H1 (cell line): ENCODE data around the gene EXOG. TPM values are rescaled to one million over a fixed set of nuclear protein-coding genes. Genes with fewer than 3 reads are reported as not detected.

ENCODE experiments used
- CTCF ChIA-PET: fragments of 300-600 bp; sonication (Branson Sonifier 250); formaldehyde crosslinking; loops from one replicate; lab custom pipeline; 2021; ENCODE audit not compliant: partially characterized antibody; lab: Charles Lee
- POLR2A ChIA-PET: fragments of 300-600 bp; sonication (Branson Sonifier 250); formaldehyde crosslinking; loops from one replicate; lab custom pipeline; 2021; ENCODE audit warnings: inconsistent platforms; ENCODE audit not compliant: partially characterized antibody; lab: Charles Lee
- DNase-seq, 2 experiments: peaks; one replicate each; pipeline versions ENCODE4 v3.0.0 to v3.0.0-alpha.2; 2010 to 2022; ENCODE audit warnings: low spot score in 2 of 2, low read depth in 1 of 2, mixed read lengths in 1 of 2
- FAIRE-seq: peaks from 2 replicates; lab custom pipeline; 2011; peaks lifted over from hg19 to GRCh38; lab: Jason Lieb, UNC
- H2AFZ ChIP-seq: 2 replicates; pipeline ENCODE4 v1.8.1; 2012; ENCODE audit warnings: low read length, inconsistent platforms
- H2AK5ac ChIP-seq: 2 replicates; pipeline ENCODE4 v1.6.1; 2013; ENCODE audit warnings: low read depth, low read length
- H2BK120ac ChIP-seq: replicated peaks from 2 replicates; pipeline ENCODE3; 2013; ENCODE audit warnings: low read depth, low read length, inconsistent platforms
- H2BK12ac ChIP-seq: 2 replicates; pipeline ENCODE4 v1.6.1; 2013; ENCODE audit warnings: low read depth, low read length
- H2BK15ac ChIP-seq: 2 replicates; pipeline ENCODE4 v1.6.1; 2013; ENCODE audit warnings: low read length
- H2BK20ac ChIP-seq: 2 replicates; pipeline ENCODE4 v1.6.1; 2013; ENCODE audit warnings: low read length
- H2BK5ac ChIP-seq: 2 replicates; pipeline ENCODE4 v1.6.1; 2013; ENCODE audit warnings: low read depth, low read length
- H3K14ac ChIP-seq: 2 replicates; pipeline ENCODE4 v1.6.1; 2013; ENCODE audit warnings: inconsistent platforms; ENCODE audit not compliant: insufficient read length
- H3K18ac ChIP-seq: 2 replicates; pipeline ENCODE4 v1.6.1; 2013; ENCODE audit warnings: low read length; ENCODE audit errors: extremely low read depth
- H3K23ac ChIP-seq: 2 replicates; pipeline ENCODE4 v1.6.1; 2013; ENCODE audit warnings: inconsistent platforms; ENCODE audit not compliant: insufficient read length
- H3K23me2 ChIP-seq: 2 replicates; pipeline ENCODE4 v1.6.1; 2013; ENCODE audit warnings: low read depth, low read length
- H3K27ac ChIP-seq: 2 replicates; pipeline ENCODE4 v1.6.1; 2011; ENCODE audit warnings: low read depth, low read length, inconsistent platforms
- H3K27me3 ChIP-seq, 4 experiments: replicated peaks in 1 of 4; 1 replicate in 1 of 4; 2 replicates in 3 of 4; pipeline versions ENCODE4 v1.6.1 to v1.8.1; 2011 to 2013; ENCODE audit warnings: low read length in 3 of 4, mild to moderate bottlenecking in 3 of 4, inconsistent platforms in 2 of 4, mixed read lengths in 2 of 4, moderate library complexity in 1 of 4; ENCODE audit not compliant: control insufficient read depth in 3 of 4, insufficient read depth in 3 of 4; ENCODE audit errors: extremely low read depth in 1 of 4
- H3K36me3 ChIP-seq, 4 experiments: 2 replicates each; pipeline versions ENCODE4 v1.6.1 to v1.8.1; 2011 to 2013; ENCODE audit warnings: mild to moderate bottlenecking in 4 of 4, low read length in 3 of 4, moderate library complexity in 2 of 4, control low read depth in 1 of 4, inconsistent platforms in 1 of 4; ENCODE audit not compliant: insufficient read depth in 4 of 4, control insufficient read depth in 2 of 4
- H3K4ac ChIP-seq: replicated peaks from 2 replicates; pipeline ENCODE3; 2013; ENCODE audit warnings: low read length, low read depth, mixed read lengths, inconsistent platforms; ENCODE audit not compliant: insufficient read length
- H3K4me1 ChIP-seq, 4 experiments: replicated peaks in 1 of 4; 1 replicate in 1 of 4; 2 replicates in 3 of 4; pipeline versions ENCODE4 v1.6.1 to v1.8.1; 2011 to 2013; ENCODE audit warnings: low read length in 3 of 4, inconsistent platforms in 2 of 4, mixed read lengths in 1 of 4; ENCODE audit not compliant: insufficient read depth in 4 of 4, control insufficient read depth in 3 of 4
- H3K4me2 ChIP-seq, 2 experiments: 2 replicates each; pipeline versions ENCODE4 v1.6.1 to v1.8.1; 2011 to 2013; ENCODE audit warnings: low read depth in 2 of 2, low read length in 2 of 2, control low read depth in 1 of 2, inconsistent platforms in 1 of 2, mild to moderate bottlenecking in 1 of 2; ENCODE audit not compliant: insufficient read depth in 1 of 2
- H3K4me3 ChIP-seq, 4 experiments: fragments of 200-600, 300-600 bp in 1 of 4; sonication (generic), shearing (Covaris generic), sonication (Bioruptor Twin) in 1 of 4; 2 replicates each; pipeline versions ENCODE4 v1.5.1 to v1.8.1; 2011 to 2016; ENCODE audit warnings: low read length in 4 of 4, low read depth in 3 of 4, control low read depth in 2 of 4, inconsistent platforms in 2 of 4, mild to moderate bottlenecking in 2 of 4, mixed read lengths in 1 of 4, moderate library complexity in 1 of 4; ENCODE audit not compliant: insufficient read depth in 2 of 4; ENCODE audit errors: extremely low read depth in 1 of 4
- H3K56ac ChIP-seq: replicated peaks from 2 replicates; pipeline ENCODE3; 2013; ENCODE audit warnings: low read depth, mild to moderate bottlenecking, mixed read lengths, low read length, inconsistent platforms; ENCODE audit not compliant: insufficient read length
- H3K79me1 ChIP-seq: 2 replicates; pipeline ENCODE4 v1.6.1; 2013; ENCODE audit warnings: low read depth, low read length, control low read depth
- H3K79me2 ChIP-seq, 2 experiments: 2 replicates each; pipeline versions ENCODE4 v1.6.1 to v1.8.1; 2012 to 2013; ENCODE audit warnings: low read length in 2 of 2, mild to moderate bottlenecking in 2 of 2, inconsistent platforms in 1 of 2; ENCODE audit not compliant: insufficient read depth in 2 of 2, control insufficient read depth in 1 of 2
- H3K9ac ChIP-seq, 4 experiments: replicated peaks in 1 of 4; 1 replicate in 1 of 4; 2 replicates in 3 of 4; pipeline versions ENCODE4 v1.6.1 to v1.8.1; 2011 to 2013; ENCODE audit warnings: low read depth in 3 of 4, low read length in 3 of 4, control low read depth in 2 of 4, mild to moderate bottlenecking in 2 of 4, moderate library complexity in 2 of 4, inconsistent platforms in 1 of 4; ENCODE audit errors: extremely low read depth in 1 of 4
- H3K9me3 ChIP-seq, 2 experiments: 2 replicates each; pipeline versions ENCODE4 v1.6.1 to v1.8.1; 2012 to 2013; ENCODE audit warnings: mild to moderate bottlenecking in 2 of 2, moderate library complexity in 2 of 2, control low read depth in 1 of 2, inconsistent platforms in 1 of 2, low read depth in 1 of 2, low read length in 1 of 2, mixed read lengths in 1 of 2; ENCODE audit not compliant: insufficient read depth in 2 of 2
- H4K20me1 ChIP-seq, 2 experiments: replicated peaks in 1 of 2; 2 replicates each; pipeline versions ENCODE3 to v1.8.1; 2011 to 2013; ENCODE audit warnings: inconsistent platforms in 2 of 2, low read length in 2 of 2, mild to moderate bottlenecking in 1 of 2; ENCODE audit not compliant: insufficient read depth in 2 of 2, control insufficient read depth in 1 of 2
- H4K5ac ChIP-seq: 2 replicates; pipeline ENCODE4 v1.6.1; 2013; ENCODE audit warnings: low read length, low read depth, mixed read lengths, inconsistent platforms; ENCODE audit not compliant: insufficient read length
- H4K8ac ChIP-seq: 2 replicates; pipeline ENCODE4 v1.8.0; 2013; ENCODE audit warnings: mild to moderate bottlenecking, moderate library complexity, low read length, inconsistent platforms; ENCODE audit not compliant: insufficient read depth; ENCODE audit errors: extremely low read depth
- H4K91ac ChIP-seq: replicated peaks from 2 replicates; pipeline ENCODE3; 2013; ENCODE audit warnings: low read length, mixed read lengths, inconsistent platforms; ENCODE audit not compliant: insufficient read length
- CHD1 ChIP-seq: IDR thresholded peaks from 2 replicates; pipeline ENCODE4 v1.6.1; 2012; ENCODE audit warnings: low read depth, low read length, improper control_type of control experiment
- CREB1 ChIP-seq: IDR thresholded peaks from 2 replicates; pipeline ENCODE4 v1.6.1; 2012; ENCODE audit warnings: inconsistent platforms
- POLR2A ChIP-seq, 2 experiments: IDR thresholded peaks; 1 replicate in 1 of 2; 2 replicates in 1 of 2; pipeline ENCODE4 v1.6.1; 2011; ENCODE audit warnings: low read depth in 2 of 2, low read length in 2 of 2, mild to moderate bottlenecking in 2 of 2; ENCODE audit errors: control extremely low read depth in 1 of 2
- RFX5 ChIP-seq: IDR thresholded peaks from 2 replicates; pipeline ENCODE4 v1.6.1; 2011; ENCODE audit warnings: low read depth, low read length, improper control_type of control experiment, borderline replicate concordance
- SP1 ChIP-seq: IDR thresholded peaks from 2 replicates; pipeline ENCODE4 v1.6.1; 2011; ENCODE audit warnings: low read depth, low read length
- SP2 ChIP-seq: IDR thresholded peaks from 2 replicates; pipeline ENCODE4 v1.6.1; 2012; ENCODE audit warnings: mild to moderate bottlenecking, low read length, inconsistent platforms
- SRF ChIP-seq: IDR thresholded peaks from 2 replicates; pipeline ENCODE4 v1.6.1; 2011; ENCODE audit warnings: mild to moderate bottlenecking, low read depth, low read length, moderate library complexity
- WGBS, 2 experiments: shearing (Covaris generic) in 1 of 2; methylation state at CpG; one replicate each; pipeline versions ENCODE4 v1.1.6 to v1.1.7; 2013 to 2015; ENCODE audit warnings: low lambda C conversion rate in 2 of 2, mixed read lengths in 2 of 2, inconsistent platforms in 1 of 2, low coverage in 1 of 2, missing lambda C conversion rate in 1 of 2; ENCODE audit not compliant: insufficient replicate concordance in 2 of 2, insufficient coverage in 1 of 2, insufficient read length in 1 of 2; ENCODE audit errors: extremely low coverage in 1 of 2, missing lambda C conversion rate in 1 of 2; 5-methylcytosine and 5-hydroxymethylcytosine counted together
- polyA plus RNA-seq, 7 experiments: library from polyadenylated mRNA; depleted of rRNA in 3 of 7; stranded (reverse) in 5 of 7; unstranded in 2 of 7; fragments of >200 nt in 5 of 7; fragments of 200-250 nt in 2 of 7; gene quantifications; 1 replicate in 5 of 7; 2 replicates in 1 of 7; 4 replicates in 1 of 7; pipeline versions ENCODE4 v1.2.1 to v1.2.3, GENCODE V29; 2011 to 2013; ENCODE audit warnings: missing spikeins in 2 of 7, mixed read lengths in 2 of 7
- total RNA-seq: library from RNA; stranded (reverse); fragmentation: NEBNext Ultra II Directional; extraction: Animal tissue kit (Norgen Biotek cat#: 25700); gene quantifications from 2 replicates; pipeline ENCODE4 v1.2.1, GENCODE V29; 2021

EXOG gene
- total and polyA plus RNA-seq, 2 of the 8 experiments (the other 6 are each of a cell fraction or from before 2014, with no cell fraction given): 7.2 to 12.9 TPM

DNA sequence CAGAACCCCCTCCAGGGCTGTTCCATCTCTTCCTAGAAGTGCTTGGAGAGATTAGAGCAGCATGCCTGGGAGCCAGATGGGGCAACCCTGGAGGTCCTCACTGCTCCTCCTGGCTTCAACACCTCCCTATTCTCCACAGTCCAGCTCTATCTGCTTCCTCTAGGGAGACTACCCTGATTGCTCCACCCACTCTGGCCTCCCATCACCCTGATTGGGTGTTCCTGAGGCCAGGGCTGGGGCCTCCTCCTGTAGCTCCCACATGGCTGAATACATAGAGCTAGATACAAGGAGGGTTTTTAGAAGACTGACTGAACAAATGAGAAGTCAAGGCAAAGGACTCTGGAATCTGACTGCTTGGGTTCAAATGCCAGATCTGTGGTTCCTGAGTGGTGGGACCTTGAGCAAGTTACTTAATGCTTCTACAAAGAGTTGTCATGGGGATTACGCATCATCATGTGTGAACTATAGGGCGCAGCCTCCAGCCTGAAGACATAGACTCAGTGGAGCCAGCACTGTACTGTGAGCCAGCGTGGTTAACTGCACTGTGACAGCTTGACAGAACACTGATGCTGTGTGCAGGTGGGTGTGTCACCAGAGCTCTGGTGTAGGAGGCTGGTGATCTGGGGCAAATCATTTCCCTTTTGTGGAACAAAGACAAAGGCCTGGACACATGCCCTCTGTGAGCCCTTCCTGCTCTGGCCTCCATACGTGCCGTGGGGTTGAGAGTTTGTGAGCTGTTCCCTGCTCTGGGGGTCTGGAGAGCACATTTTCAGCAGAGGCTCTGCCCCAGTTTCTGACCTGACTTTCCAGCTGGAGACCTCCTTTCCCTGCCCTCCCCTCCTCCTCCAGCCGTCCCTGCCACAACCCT, 78.5 kb downstream of the EXOG start:
- H3K79me1 ChIP-seq: no peaks in the 10 kb centered on the region
- H3K9ac ChIP-seq: no peak overlapping the region
- H3K4me3 ChIP-seq: no peak overlapping the region
- no peak overlapping the region for H2BK15ac ChIP-seq
- H4K20me1 ChIP-seq: no peaks in the 10 kb centered on the region
- no peak overlapping the region for H3K27ac ChIP-seq
- POLR2A ChIA-PET: no interaction called here
- H3K4me1 ChIP-seq: peaks cover 0 to 10% (median 0%) of the 10 kb centered on the region in 4 experiments; a peak in 2 of 7 replicates
- no peaks in the 10 kb centered on the region for H3K79me2 ChIP-seq
- FAIRE-seq (no peak), DNase-seq (peak in 1 of 2 experiments; percentile 37)
- H2AFZ ChIP-seq: no peak overlapping the region
- H3K18ac ChIP-seq: no peak overlapping the region
- no peak overlapping the region for H2BK5ac ChIP-seq
- CTCF ChIA-PET: interaction anchor here (0.7 to 4.6 kb wide), 8 partner anchors 8 to 81 kb away, joined by 3 to 15 read pairs (median 4); partner anchors contain the start of gene EXOG
- no peak overlapping the region for H2BK20ac ChIP-seq
- no peak overlapping the region for H4K91ac ChIP-seq
- TF ChIP-seq CREB1: no peak
- no peak for TF ChIP-seq POLR2A (IDR thresholded peaks at IDR 0.05; ENCODE audit: control extremely low read depth in 1 of 2, low read depth in 2 of 2, low read length in 2 of 2)
- no peak for TF ChIP-seq CHD1
- TF ChIP-seq RFX5: no peak
- TF ChIP-seq SP2: no peak
- no peak for TF ChIP-seq SP1
- TF ChIP-seq SRF: no peak
- H4K8ac ChIP-seq: peak overlapping the region; percentile 51
- no peak overlapping the region for H3K4me2 ChIP-seq
- H2BK120ac ChIP-seq: no peak overlapping the region
- H3K9me3 ChIP-seq: no peaks in the 10 kb centered on the region
- no peak overlapping the region for H3K4ac ChIP-seq
- 90% methylated on average over 6 of the region's 6 CpGs; no CpG with 5 or more reads in 1 of the 2 experiments for WGBS, 2 experiments
- H3K56ac ChIP-seq: no peak overlapping the region
- H3K14ac ChIP-seq: no peak overlapping the region
- H3K23ac ChIP-seq: no peak overlapping the region
- no peaks in the 10 kb centered on the region; a peak in 2 of 7 replicates for H3K27me3 ChIP-seq
- H2AK5ac ChIP-seq: no peak overlapping the region
- no peak overlapping the region for H4K5ac ChIP-seq
- no peak overlapping the region for H2BK12ac ChIP-seq
- H3K36me3 ChIP-seq: no peaks in the 10 kb centered on the region
- no peaks in the 10 kb centered on the region; the same call in 1 of the 2 replicates for H3K23me2 ChIP-seq
